ENCODE results near the gene COL25A1.

DNA sequence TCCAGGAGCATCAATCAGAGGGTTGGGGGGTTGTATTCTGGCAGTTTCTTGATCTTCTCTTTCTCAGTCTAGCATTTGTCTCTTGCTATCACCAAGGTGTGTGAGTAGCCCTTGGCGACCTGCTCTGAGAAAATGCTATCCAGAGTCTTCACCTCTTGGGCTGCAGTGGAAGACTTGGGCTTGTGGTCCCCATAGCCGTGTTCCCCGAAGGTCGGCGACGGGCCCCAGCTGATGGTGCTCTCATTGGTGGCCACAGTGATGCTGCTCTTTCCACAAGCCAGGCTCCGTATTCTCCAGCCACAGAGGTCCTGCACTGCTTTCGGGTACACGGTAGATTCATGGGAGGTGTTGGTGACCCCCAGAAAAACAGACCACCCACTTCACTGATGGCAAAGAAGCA is 513.7 kb downstream of the COL25A1 start:
- TF ChIP-seq, protein P1, sequence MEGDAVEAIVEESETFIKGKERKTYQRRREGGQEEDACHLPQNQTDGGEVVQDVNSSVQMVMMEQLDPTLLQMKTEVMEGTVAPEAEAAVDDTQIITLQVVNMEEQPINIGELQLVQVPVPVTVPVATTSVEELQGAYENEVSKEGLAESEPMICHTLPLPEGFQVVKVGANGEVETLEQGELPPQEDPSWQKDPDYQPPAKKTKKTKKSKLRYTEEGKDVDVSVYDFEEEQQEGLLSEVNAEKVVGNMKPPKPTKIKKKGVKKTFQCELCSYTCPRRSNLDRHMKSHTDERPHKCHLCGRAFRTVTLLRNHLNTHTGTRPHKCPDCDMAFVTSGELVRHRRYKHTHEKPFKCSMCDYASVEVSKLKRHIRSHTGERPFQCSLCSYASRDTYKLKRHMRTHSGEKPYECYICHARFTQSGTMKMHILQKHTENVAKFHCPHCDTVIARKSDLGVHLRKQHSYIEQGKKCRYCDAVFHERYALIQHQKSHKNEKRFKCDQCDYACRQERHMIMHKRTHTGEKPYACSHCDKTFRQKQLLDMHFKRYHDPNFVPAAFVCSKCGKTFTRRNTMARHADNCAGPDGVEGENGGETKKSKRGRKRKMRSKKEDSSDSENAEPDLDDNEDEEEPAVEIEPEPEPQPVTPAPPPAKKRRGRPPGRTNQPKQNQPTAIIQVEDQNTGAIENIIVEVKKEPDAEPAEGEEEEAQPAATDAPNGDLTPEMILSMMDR (IDR thresholded peaks at IDR 0.05), result no peak
- TF ChIP-seq POLR2AphosphoS5 (IDR thresholded peaks at IDR 0.05), result no peak
- no peak for TF ChIP-seq EP300 (IDR thresholded peaks at IDR 0.05; ENCODE audit: low read depth)
